GM19324 (cell line): ENCODE results near the gene BLACAT1.

Experiments used
- ATAC-seq: cut with Tn5 transposase; IDR thresholded peaks from one replicate; pipeline ENCODE4 v1.9.1; 2021; ENCODE audit warnings: mild to moderate bottlenecking, moderate library complexity; ENCODE audit not compliant: unreplicated experiment, low FRiP score

Gene BLACAT1

DNA sequence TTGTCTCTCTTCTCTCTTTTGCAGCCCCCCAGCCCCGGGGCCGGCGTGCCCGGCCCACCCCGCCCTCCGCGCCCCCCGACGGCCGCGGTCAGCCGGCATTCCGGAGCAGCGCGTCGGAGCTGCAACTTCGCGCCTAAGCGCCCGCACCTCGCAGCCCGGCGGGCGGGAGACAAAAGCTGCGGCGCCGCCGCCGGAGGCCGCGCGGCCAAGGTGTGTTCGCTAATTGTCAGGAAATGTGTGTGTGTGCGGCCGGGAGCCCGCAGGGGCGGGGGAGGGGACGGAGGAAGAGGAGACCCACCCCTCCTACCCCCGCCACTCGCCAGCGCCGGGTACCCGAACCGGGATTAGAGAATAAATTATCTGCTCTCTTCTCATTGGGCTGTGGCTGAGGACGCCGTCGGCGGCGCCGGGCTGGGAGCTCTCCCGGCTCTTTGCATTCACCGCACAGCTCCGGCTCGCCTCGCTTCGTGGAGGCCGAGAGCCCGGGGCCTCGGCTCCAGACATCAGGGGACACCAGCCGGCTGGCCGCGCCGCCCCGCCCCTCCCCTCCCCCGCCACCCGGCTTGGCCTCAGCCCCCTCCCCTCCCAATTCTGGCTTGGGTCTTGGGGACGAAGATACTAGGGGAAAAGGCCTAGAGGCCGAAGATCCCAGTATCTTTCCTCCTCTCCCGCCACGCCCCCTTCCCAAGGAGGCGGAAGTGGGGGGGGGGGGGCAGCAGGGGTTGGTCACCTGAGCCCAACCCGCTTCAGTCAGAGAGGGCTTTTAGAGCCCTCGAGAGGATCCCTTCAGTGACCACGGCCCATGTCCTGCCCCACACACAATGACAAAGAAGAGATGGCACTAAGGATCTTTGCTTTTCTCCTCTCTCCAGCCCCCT, 1.3 kb upstream of the BLACAT1 start:
- ATAC-seq = no peak

DNA sequence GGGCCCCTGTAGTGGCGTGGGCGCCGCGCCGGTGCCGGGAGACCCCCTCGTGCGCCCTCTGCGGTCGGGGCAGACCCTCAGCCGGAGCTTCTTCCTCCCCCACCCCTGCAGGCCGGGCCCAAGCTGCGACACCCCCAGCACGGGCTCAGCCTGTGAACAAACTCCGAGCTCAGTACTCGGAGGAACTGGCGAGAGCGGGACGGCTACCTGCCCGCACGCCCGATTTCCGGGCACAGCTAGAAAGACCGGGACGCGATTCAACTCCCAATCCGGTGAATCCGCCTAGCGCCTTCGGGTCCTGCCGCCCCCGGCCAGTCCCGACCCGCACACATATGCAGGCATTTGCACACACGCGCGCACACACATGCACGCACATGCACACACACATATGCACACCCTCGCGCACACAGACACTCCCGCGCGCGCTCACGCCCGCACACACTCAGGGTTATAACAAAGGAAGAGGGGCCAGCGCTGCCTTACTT, 580 bp upstream of the BLACAT1 start:
- ATAC-seq = no peak

DNA sequence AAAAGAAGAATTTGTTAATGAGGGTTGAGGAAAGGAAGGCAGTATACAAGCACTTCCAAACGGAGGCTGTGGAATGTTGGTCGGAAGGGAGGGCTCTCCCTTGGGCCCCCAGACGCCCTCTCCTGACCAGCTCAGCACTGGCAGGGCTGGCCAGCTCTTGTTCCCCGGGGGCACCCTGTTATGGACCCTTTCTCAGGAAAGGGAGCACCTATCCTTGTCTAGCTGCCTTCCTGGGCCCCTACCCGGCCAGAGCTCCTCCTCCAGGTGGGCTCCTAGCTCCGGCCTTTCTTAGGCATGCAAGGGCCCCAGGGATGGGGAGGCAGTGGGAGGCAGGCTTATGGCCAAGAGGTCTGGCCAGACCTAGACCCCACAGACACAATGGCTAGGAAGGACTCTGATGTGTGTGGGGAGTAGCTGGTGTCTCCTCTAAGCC, 926 bp downstream of the BLACAT1 start:
- ATAC-seq = no peak

DNA sequence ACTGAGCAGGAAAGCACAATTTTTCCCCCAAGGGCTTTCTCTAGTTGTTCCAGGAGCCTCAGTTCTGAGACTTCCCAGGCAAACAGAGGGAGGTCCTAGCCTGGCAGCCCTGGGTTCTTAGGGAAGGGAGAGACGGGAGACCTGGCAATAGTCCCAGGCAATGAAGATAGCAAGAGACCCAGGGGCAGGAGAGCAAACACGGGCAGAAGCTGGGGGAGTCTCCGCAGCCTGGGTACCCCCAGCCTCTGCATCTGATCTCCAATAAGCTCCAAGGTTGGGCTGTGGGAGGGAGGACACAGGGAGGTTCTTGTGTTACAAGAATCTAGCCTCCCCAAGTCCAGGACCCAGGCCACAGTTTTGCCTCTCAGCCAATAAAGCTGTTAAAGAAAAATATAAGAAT, 2.4 kb downstream of the BLACAT1 start:
- ATAC-seq = no peak

DNA sequence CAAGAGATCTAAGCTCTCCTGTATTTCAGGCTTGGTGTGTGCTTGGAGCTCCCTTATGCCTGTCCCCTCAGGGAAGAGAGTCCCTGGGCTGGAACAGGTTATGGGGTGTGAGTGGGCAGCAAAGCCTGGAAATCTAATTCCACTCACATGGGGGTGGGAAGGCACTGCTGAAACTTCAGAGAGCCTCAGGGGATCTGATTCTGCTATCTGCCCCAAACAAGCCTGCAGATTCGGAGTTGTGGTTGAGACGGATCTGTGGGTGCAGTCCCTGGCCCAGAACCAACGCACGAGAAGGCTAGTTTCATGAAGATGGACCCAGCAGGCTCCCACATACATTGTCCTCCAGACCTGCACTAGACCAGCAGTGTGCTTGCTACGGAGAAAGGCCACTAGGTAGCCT, 2.9 kb downstream of the BLACAT1 start:
- no peak for ATAC-seq

DNA sequence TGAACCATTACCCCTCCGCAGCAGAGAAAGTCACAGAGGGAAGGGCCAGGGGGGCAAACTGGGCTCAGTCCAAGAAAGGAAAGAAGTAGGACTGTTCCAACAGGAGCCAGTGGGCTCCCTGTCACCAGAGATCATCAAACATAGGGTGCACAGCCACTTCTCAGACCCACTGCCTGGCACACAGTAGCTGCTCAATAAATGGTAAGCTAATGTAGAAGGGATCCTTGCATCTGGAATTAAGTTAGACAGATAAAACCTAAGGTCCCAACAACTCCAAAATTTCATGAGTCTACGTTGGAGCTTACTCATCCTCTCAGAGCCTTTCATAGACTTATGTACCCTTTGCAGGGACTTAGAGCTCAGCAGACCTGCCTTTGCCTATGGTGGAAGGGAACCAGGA, 3.5 kb downstream of the BLACAT1 start:
- no peak for ATAC-seq

DNA sequence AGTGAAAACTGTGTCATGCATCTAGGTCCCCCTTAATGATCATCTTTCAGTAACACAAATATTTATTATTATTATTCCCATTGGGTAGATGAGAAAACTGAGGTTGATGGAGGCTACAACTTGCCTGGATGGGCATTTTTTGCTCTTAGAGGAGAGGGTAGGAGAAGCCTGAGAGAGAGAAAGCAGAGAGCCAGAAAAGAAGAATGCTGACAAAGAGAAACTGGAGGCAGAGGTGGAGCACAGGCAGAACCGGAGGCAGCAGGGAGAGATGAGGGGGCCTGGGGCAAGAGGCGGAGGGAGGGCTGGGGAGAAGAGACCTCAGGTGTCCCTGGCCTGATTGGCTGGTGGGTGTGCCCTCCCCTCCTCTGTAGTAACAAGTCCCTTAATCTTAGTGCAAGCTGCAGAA, 4.1 kb downstream of the BLACAT1 start:
- ATAC-seq = no peak

DNA sequence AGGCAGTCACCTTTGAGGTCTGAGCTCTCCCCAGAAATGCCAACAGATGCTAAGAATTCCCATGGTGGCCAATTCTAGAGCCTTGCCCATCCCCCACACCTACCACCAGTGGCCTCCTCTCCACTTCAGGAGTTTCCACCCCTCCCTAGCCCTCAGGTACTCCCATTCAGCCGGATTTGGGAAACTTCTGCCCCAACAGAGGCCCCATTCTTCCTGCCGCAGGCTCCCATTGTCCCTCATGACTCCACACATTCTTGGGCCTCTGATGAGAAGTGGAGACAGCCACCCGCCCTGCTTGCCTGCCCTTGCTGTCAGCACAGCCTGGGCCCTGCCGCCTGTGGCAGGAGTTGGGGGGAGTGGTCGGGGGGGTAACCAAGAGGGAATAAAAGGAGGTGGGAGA, 4.6 kb downstream of the BLACAT1 start:
- ATAC-seq = no peak

DNA sequence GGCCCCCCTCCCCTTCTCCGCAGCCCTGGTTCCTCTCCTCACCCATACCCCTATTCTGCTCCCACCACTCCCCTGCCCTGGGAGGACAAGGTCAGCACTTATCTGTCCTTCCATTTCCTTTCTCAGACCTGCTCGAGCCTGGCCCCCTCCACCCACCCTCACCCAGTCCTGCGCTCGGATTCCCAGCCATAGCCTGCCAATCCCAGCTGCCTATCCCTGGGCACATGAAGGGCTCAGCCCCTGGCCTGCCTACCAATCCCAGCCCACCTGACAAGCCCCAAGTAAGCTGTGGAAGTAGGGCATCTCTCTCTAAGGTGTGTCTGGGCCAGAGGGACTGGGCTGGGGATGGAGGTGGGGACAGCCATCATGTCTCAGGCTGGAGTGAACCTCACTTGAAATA, 5.4 kb downstream of the BLACAT1 start:
- no peak for ATAC-seq

DNA sequence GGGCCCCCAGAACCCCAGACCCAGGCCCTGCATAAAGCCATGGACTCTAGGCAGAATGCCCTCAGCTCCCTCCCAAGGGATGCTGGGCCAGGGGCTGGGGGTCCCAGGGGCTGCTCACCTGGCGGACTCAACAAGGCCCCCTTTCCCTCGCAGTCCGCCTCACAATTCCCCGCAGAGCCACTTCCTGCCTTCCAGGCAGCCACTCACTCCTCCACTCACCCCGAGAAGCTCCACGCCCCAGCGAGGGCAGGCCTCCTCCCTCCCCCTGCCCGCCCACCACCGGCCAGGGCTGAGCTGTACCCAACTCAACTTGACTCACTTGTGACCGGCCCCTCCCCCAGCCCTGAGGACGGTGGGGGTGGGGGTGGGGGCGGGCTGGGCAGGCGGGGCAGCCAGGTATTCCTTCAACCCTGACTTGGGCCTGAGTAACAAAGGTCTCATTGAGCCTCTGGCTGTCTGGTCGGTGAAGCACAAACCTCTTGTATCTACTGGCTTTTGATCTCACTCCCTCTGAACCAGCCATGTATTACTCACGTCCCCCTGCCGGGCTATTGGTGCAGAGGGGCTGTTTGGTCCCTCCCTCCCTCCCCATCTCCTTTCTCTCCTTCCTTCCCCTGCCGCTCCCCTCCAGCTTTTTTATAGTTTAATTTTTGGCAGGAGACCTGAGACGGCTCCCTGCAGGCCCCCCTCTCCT, 5.9 kb downstream of the BLACAT1 start:
- ATAC-seq = no peak

DNA sequence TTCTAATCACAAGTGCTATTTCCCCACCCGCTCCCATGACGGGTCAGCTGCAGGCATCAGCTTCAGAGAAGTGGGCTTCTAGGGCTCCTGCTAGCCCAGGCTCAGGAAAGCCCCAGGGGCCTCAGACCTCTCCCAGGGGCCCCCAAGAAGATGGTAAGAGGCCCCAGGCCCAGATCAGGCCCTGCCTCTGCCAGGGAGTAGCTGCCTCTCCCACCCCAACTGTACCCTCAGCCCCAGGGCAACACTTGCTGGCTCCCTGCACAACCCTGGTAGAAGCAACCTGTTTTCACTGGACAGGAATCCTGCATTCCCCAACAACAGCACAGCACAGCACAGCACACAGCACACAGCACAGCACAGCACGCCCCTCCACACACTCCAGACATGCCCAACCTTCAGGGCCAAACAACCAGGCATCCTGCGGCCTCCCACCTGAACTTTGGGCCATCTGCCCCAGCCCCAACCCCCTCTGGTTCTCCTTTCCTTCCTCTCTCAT, 6.5 kb downstream of the BLACAT1 start:
- ATAC-seq = no peak

DNA sequence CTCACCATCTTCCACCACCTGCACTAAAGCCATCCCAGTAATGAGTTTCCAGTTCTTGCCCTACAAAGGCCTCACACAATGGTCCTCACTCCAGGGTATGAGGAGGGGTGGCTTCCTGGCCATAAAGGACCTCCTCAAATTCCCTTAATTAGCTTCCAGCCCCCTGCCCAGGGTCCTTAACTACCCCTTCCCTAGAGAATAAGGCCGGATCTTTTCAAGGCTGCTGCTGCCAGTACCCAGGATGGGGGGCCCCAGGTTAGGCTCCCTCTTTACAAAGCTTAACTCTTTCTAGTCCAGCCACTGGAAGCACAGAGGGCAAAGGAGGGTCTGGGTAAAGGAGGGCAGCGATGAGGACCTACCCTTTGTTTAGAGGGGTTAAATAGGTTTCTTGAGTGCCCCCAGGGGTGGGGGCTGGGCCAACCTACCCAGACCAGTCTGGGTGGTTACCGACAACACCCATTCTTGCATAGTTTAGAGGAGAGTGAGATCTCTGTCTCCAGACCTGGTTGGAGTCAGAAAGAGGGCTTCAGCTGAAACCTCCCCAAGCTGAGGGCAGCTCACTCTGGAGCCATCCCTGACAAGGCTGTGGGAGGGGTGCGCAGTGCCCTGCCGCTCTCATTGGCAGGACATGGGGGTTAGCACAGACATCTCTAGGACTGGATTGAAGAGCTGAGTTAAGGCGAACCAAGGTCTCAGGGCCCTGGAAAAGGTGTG, 7.1 kb downstream of the BLACAT1 start:
- ATAC-seq = no peak

DNA sequence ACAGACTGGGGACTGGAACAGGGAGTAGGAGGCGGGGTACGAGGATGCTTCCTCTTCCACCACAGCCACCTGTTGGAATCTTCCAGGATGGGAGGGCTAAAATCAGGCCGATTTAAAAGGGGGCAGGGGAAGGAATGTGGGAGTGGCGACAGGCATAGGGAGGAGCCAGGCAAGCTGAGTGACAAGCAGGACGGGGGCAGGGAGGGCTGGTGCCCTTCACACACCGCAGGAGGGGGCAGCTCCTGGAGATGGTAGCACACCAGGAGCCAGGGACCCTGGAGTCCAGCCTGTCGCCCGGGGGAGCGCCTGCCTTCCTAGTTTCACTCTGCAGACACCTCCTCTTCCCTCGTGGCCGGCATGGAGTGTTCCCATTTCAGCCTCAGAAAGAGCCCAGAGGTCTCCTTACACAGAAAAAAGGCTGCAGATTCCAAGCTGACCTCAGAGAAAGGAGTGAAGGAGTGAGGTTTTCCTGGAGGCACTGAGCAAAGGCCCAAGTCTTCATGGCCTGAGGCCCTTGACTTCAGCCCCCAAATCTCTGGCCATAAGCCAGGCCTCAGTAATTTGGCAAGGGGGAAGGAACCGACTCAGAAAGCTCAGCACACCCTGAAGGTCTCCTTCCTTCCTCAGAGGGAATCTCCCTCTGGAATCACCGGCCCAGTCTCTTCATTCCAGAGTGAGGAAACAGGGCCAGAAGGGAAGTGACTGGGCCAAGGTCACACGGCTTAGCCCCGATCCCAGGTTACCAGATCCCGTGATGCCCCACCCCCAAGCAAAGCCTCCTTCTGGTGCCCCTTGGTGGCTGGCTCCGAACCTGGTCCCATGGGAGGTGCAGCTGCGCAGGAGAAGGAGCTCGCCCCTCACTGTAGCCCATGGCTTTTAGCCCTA, 8.1 kb downstream of the BLACAT1 start:
- ATAC-seq = no peak

DNA sequence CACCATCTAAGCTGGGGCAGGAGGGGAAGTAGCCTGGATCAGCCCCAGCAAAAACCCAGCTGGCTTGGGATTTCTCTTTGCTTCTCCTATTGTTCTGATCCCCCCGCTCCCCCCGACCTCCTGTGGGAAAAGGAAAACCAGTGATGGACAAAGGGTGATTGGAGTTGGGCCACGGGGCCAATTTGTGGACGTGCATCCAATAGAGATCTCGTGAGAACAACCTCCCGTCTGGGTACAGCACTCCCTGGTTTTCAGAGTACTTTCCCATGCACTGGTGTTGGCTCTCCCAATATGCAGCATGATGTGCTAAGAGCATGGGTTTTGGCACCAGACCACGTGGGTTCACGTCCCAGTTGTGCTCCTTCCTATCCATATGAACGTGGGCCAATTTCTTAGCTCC, 9.0 kb downstream of the BLACAT1 start:
- ATAC-seq = no peak

DNA sequence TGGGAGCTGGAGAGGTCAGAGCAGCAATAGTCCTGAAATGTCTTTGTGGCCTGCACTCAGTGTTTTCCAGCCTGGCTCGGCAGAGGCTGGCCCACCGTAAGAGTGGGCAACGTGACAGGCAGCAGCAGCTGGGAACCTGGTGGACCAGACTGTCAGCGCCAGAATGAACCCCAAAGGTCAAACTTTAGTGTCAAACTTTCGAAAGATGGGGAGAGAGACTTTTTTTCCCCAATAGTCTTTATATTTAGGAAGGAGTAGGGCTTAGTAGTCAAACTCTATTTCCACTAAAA, 10.3 kb downstream of the BLACAT1 start:
- no peak for ATAC-seq

DNA sequence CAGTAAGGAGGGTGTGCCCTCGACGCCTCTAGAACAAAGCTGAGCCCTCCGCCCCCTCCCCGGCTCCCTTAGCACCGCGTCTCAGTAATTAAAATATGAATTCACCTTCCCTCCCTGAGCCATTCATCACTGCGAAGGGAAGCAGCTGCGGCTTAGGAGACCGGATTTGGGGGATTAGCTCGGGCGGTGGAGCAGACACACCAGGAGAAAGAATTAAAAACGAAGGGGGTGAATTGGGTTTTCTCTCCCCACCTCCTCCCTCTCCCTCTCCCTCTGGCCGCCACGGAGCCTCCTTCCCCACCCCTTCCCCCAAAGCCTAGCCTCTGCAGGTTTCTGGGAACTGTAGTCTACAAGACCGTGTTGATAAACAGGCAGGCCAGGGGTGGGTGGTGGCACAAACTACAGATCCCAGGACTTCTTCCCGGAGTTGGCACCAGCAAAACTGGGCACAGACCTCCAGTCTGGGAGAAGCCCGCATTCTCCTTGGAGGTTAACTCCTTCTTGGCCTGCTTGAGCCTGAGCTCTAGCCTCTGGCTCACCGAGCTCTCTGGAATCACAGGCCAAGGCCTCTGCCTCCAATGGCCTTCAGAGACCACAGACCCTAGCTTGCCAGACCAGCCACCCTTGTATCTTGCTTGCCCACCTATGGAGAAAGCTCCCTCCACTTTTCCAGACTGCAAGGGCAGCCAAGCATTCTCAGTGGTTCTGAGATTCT, 10.8 kb downstream of the BLACAT1 start:
- no peak for ATAC-seq

DNA sequence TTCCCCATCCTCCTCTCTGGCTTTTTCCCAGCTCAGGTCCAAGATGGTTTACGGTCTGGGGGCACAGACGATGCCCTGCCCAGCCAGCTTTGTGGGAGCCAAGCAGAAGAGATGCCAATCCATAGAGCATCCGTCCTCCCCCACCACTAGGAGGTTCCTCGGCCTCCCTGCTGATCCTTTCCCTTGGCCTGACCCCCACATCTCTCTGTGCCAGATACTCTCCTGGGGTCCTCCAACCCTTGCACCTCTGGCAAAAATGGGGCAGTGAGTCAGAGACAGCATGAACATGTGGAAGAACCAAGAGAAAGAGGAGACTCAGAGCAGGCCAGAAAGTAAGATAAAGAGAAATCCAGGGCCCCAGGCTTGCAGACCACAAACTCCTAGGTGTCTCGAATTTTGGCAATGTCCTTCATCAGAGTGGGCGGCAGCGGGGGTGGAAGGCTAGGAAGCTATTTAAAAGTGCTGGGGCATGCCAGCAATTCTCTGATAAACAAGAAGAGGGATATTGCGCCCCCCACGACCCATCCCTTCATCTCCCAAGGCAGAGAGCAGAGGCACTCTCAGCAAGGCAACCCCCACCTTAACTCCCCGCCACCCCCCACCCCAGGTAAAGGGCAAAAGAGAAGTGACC, 11.4 kb downstream of the BLACAT1 start:
- no peak for ATAC-seq

DNA sequence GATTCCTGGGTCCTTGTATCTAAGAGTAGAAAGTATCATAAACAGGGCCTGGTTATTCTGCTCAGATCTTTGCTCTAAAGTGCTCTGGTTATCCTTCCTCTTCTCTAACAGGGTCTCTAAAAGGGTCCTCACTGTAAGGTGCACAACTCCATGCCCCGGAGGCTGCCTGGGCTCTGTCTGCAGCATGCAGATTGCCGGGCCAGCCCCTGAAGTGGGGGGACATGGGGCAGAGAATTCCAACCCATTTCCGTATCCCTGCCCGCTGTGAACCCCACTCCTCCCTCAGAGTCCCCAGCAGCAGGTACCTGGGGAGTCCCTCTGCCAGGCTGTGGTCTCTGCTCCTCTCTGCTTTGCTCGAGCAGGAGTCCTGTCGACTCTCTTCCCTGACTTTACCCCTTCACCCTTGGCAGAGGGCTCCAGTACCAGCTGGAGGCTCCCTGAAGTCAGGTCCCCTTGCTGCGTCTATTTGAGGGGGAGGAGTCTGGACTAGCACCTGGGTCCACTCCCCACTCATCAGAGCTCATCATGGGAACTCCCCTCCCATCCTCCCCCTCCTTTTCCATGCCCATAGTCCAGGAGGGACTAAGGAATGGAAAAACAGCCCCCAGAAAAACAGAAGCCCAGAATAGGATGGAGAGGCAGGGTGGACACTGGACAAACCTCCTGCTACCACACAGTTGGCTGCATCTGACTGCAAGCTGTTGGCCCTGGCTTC, 12.1 kb downstream of the BLACAT1 start:
- ATAC-seq = no peak
